ENCODE data around the gene EIF4G1. TPM values are rescaled to one million over a fixed set of nuclear protein-coding genes. Genes with fewer than 3 reads are reported as not detected.
A peak's percentile ranks its signal among the peaks of the same experiment; 100 is the strongest.

Gene EIF4G1
- total and polyA plus RNA-seq, 2 of the 8 experiments (the other 6 are each of a cell fraction or from before 2014, with no cell fraction given), result 318 to 473 TPM

GRCh38 chr3:184337981-184338380 lies 23.6 kb downstream of the EIF4G1 start:
- H3K4me1 ChIP-seq (replicated peaks in 1 of 4; ENCODE audit: control insufficient read depth in 3 of 4, insufficient read depth in 4 of 4, low read length in 3 of 4), result peaks cover 5 to 27% (median 18%) of the 10 kb centered on the region in 4 experiments
- peak overlapping the region; percentile 32; the same call in 1 of the 2 replicates for H3K27ac ChIP-seq (ENCODE audit: low read depth, low read length)
- H3K9ac ChIP-seq (replicated peaks in 1 of 4; ENCODE audit: extremely low read depth in 1 of 4, low read depth in 3 of 4, low read length in 3 of 4), result peak overlapping the region in 2 of 4 experiments; percentile 34 to 53; a peak in 2 of 7 replicates
- no peaks in the 10 kb centered on the region for H3K9me3 ChIP-seq (ENCODE audit: insufficient read depth in 2 of 2, low read depth in 1 of 2, low read length in 1 of 2)
- no peak overlapping the region; the same call in 1 of the 2 replicates for H2BK5ac ChIP-seq (ENCODE audit: low read depth, low read length)
- H4K91ac ChIP-seq (replicated peaks; ENCODE audit: insufficient read length, low read length), result no peak overlapping the region
- peaks cover 0 to 2% of the 10 kb centered on the region in 2 experiments; a peak in 1 of 4 replicates for H3K79me2 ChIP-seq (ENCODE audit: control insufficient read depth in 1 of 2, insufficient read depth in 2 of 2, low read length in 2 of 2)
- H4K5ac ChIP-seq (ENCODE audit: insufficient read length, low read depth, low read length), result no peak overlapping the region
- peak overlapping the region in 1 of 4 experiments; percentile 50; a peak in 4 of 8 replicates for H3K4me3 ChIP-seq (ENCODE audit: extremely low read depth in 1 of 4, insufficient read depth in 2 of 4, low read depth in 3 of 4, low read length in 4 of 4)
- DNase-seq (ENCODE audit: low read depth in 1 of 2, low spot score in 2 of 2), result no peak
- peaks cover 11 to 22% (median 20%) of the 10 kb centered on the region in 4 experiments; a peak in 7 of 8 replicates for H3K36me3 ChIP-seq (ENCODE audit: control insufficient read depth in 2 of 4, insufficient read depth in 4 of 4, low read length in 3 of 4)
- H3K4ac ChIP-seq (replicated peaks; ENCODE audit: insufficient read length, low read depth, low read length), result no peak overlapping the region
- ChIA-PET POLR2A (ENCODE audit: partially characterized antibody) (interaction anchor here (0.8 to 3.6 kb wide), 18 partner anchors 8 to 189 kb away, joined by 3 to 30 read pairs (median 4); partner anchors contain the start of genes CAMK2N2 and EIF4G1), CTCF (ENCODE audit: partially characterized antibody) (interaction anchor here (0.9 to 3.6 kb wide), 12 partner anchors 10 to 204 kb away, joined by 4 to 16 read pairs (median 5); no protein-coding TSS in a partner anchor)
- no peak overlapping the region for H3K23ac ChIP-seq (ENCODE audit: insufficient read length)
- H2BK120ac ChIP-seq (replicated peaks; ENCODE audit: low read depth, low read length), result no peak overlapping the region
- peak overlapping the region; percentile 7 for H4K8ac ChIP-seq (ENCODE audit: extremely low read depth, insufficient read depth, low read length)
- peak overlapping the region; percentile 84; the same call in 1 of the 2 replicates for H2BK12ac ChIP-seq (ENCODE audit: low read depth, low read length)
- peak overlapping the region; percentile 72 to 98 for H3K4me2 ChIP-seq (ENCODE audit: insufficient read depth in 1 of 2, low read depth in 2 of 2, low read length in 2 of 2)
- no peak overlapping the region for H2AFZ ChIP-seq (ENCODE audit: low read length)
- no peak overlapping the region for H3K18ac ChIP-seq (ENCODE audit: extremely low read depth, low read length)
- peaks cover 9% of the 10 kb centered on the region for H3K79me1 ChIP-seq (ENCODE audit: low read depth, low read length)
- 78% methylated on average over 6 of the region's 7 CpGs; no CpG with 5 or more reads in 1 of the 2 experiments for WGBS, 2 experiments (ENCODE audit: extremely low coverage in 1 of 2, insufficient coverage in 1 of 2, insufficient read length in 1 of 2, insufficient replicate concordance in 2 of 2, low coverage in 1 of 2, low lambda C conversion rate in 2 of 2, missing lambda C conversion rate in 1 of 2)
- H3K27me3 ChIP-seq (replicated peaks in 1 of 4; ENCODE audit: control insufficient read depth in 3 of 4, extremely low read depth in 1 of 4, insufficient read depth in 3 of 4, low read length in 3 of 4), result no peaks in the 10 kb centered on the region
- H3K56ac ChIP-seq (replicated peaks; ENCODE audit: insufficient read length, low read depth, low read length), result no peak overlapping the region
- 0 out of 2 replicates have a peak overlapping the region, but pooled peaks have one; percentile 78 for H2AK5ac ChIP-seq (ENCODE audit: low read depth, low read length)
- H4K20me1 ChIP-seq (replicated peaks in 1 of 2; ENCODE audit: control insufficient read depth in 1 of 2, insufficient read depth in 2 of 2, low read length in 2 of 2), result peaks cover 18 to 36% of the 10 kb centered on the region in 2 experiments
- H3K14ac ChIP-seq (ENCODE audit: insufficient read length), result no peak overlapping the region
- peaks cover 14% of the 10 kb centered on the region for H3K23me2 ChIP-seq (ENCODE audit: low read depth, low read length)
- TF ChIP-seq, protein P1, sequence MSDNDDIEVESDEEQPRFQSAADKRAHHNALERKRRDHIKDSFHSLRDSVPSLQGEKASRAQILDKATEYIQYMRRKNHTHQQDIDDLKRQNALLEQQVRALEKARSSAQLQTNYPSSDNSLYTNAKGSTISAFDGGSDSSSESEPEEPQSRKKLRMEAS (IDR thresholded peaks at IDR 0.05), result no peak
- TF ChIP-seq CBX5 (IDR thresholded peaks at IDR 0.05; ENCODE audit: low read depth, low read length), result no peak
- H2BK20ac ChIP-seq (ENCODE audit: low read length), result no peak overlapping the region
- H2BK15ac ChIP-seq (ENCODE audit: low read length), result no peak overlapping the region
- FAIRE-seq, result no peak

All from H1 (cell line).